Endothelial cell of umbilical vein (primary cell): Measurements from ENCODE around the gene BCL2L2. TPM values are rescaled to one million over a fixed set of nuclear protein-coding genes. Genes with fewer than 3 reads are reported as not detected.

Source experiments
- BruUV-seq: library from RNA; stranded (reverse); fragments of 400-500 nt; replicated peaks from 2 replicates; lab custom pipeline; 2021; lab: Mats Ljungman, UMichigan
- CTCF ChIA-PET: fragments of 300-600, 350-600 bp; sonication (Branson Sonifier 250); formaldehyde crosslinking; loops from one replicate; lab custom pipeline; 2021; ENCODE audit warnings: antibody characterized with exemption, inconsistent platforms; lab: Charles Lee
- POLR2A ChIA-PET: fragments of 300-600, 350-600 bp; sonication (Branson Sonifier 250); formaldehyde crosslinking; loops from one replicate; lab custom pipeline; 2021; ENCODE audit warnings: antibody characterized with exemption, inconsistent platforms; lab: Charles Lee
- DNase-seq: peaks from one replicate; pipeline ENCODE4 v3.0.0-alpha.2; 2011; ENCODE audit warnings: low read depth, low spot score
- FAIRE-seq: peaks from 2 replicates; lab custom pipeline; 2011; peaks lifted over from hg19 to GRCh38; lab: Jason Lieb, UNC
- H2AFZ ChIP-seq: 2 replicates; pipeline ENCODE4 v1.6.0; 2012; ENCODE audit warnings: low read depth, low read length, control low read depth, inconsistent platforms
- H3K27ac ChIP-seq: 2 replicates; pipeline ENCODE4 v1.5.1; 2011; ENCODE audit warnings: low read depth, mild to moderate bottlenecking, control low read depth, low read length, moderate library complexity; ENCODE audit not compliant: insufficient read depth
- H3K27me3 ChIP-seq, 2 experiments: 2 replicates each; pipeline versions ENCODE4 v1.6.0 to v1.6.1; 2011; ENCODE audit warnings: low read length in 2 of 2, mixed read lengths in 1 of 2; ENCODE audit not compliant: control insufficient read depth in 2 of 2, insufficient read depth in 2 of 2
- H3K36me3 ChIP-seq, 2 experiments: 2 replicates in 1 of 2; 3 replicates in 1 of 2; pipeline ENCODE4 v1.5.1; 2011; ENCODE audit warnings: low read length in 2 of 2, mild to moderate bottlenecking in 1 of 2, moderate library complexity in 1 of 2; ENCODE audit not compliant: control insufficient read depth in 2 of 2, insufficient read depth in 2 of 2; ENCODE audit errors: extremely low read depth in 1 of 2
- H3K4me1 ChIP-seq: 3 replicates; pipeline ENCODE4 v1.5.1; 2011; ENCODE audit warnings: mild to moderate bottlenecking, low read length; ENCODE audit not compliant: control insufficient read depth, insufficient read depth; ENCODE audit errors: extremely low read depth
- H3K4me2 ChIP-seq: 2 replicates; pipeline ENCODE4 v1.6.1; 2011; ENCODE audit warnings: low read length, control low read depth, mixed read lengths; ENCODE audit not compliant: insufficient read depth
- H3K4me3 ChIP-seq, 3 experiments: fragments of 200-600 bp in 1 of 3; sonication (generic), shearing (Covaris generic) in 1 of 3; replicated peaks in 1 of 3; 2 replicates each; pipeline ENCODE4 v1.5.1; 2011 to 2016; ENCODE audit warnings: control low read depth in 3 of 3, low read length in 3 of 3, mild to moderate bottlenecking in 2 of 3, inconsistent platforms in 1 of 3, low read depth in 1 of 3, moderate library complexity in 1 of 3; ENCODE audit not compliant: insufficient read depth in 1 of 3
- H3K79me2 ChIP-seq: 2 replicates; pipeline ENCODE4 v1.6.0; 2012; ENCODE audit warnings: low read length, inconsistent platforms; ENCODE audit not compliant: control insufficient read depth, insufficient read depth
- H3K9ac ChIP-seq: replicated peaks from 2 replicates; pipeline ENCODE3; 2011; ENCODE audit warnings: low read length, control low read depth; ENCODE audit not compliant: insufficient read depth; ENCODE audit errors: extremely low read depth
- H3K9me1 ChIP-seq: replicated peaks from 3 replicates; pipeline ENCODE4 v1.6.0; 2011; ENCODE audit warnings: mild to moderate bottlenecking, low read length; ENCODE audit not compliant: control insufficient read depth, insufficient read depth; ENCODE audit errors: extremely low read depth
- H3K9me3 ChIP-seq: replicated peaks from 2 replicates; pipeline ENCODE4 v1.5.1; 2012; ENCODE audit warnings: low read length, inconsistent platforms; ENCODE audit not compliant: control insufficient read depth, insufficient read depth
- H4K20me1 ChIP-seq: replicated peaks from 2 replicates; pipeline ENCODE3; 2011; ENCODE audit warnings: mild to moderate bottlenecking, low read length; ENCODE audit not compliant: control insufficient read depth, insufficient read depth; ENCODE audit errors: extremely low read depth
- EZH2 ChIP-seq: IDR thresholded peaks from 2 replicates; pipeline ENCODE4 v1.6.1; 2012; ENCODE audit warnings: borderline replicate concordance, low read depth, mild to moderate bottlenecking, moderate library complexity, low read length, inconsistent platforms; ENCODE audit not compliant: severe bottlenecking
- FOS ChIP-seq: IDR thresholded peaks from 2 replicates; pipeline ENCODE4 v1.6.1; 2011; ENCODE audit warnings: mild to moderate bottlenecking, low read length, moderate library complexity, borderline replicate concordance; ENCODE audit not compliant: insufficient read depth
- GATA2 ChIP-seq: IDR thresholded peaks from 2 replicates; pipeline ENCODE4 v1.7.0; 2011; ENCODE audit warnings: low read depth, mild to moderate bottlenecking, moderate library complexity, mixed read lengths, low read length; ENCODE audit not compliant: insufficient read length, insufficient read depth
- JUN ChIP-seq: IDR thresholded peaks from 2 replicates; pipeline ENCODE4 v1.6.1; 2011; ENCODE audit warnings: borderline replicate concordance, low read depth; ENCODE audit not compliant: insufficient read length, insufficient read depth
- MYC ChIP-seq: IDR thresholded peaks from one replicate; pipeline ENCODE4 v1.6.1; 2011; ENCODE audit warnings: mild to moderate bottlenecking, low read depth, low read length
- POLR2A ChIP-seq: IDR thresholded peaks from 2 replicates; pipeline ENCODE4 v1.6.1; 2012; ENCODE audit warnings: low read depth, mild to moderate bottlenecking, control low read depth, low read length
- POLR2AphosphoS5 ChIP-seq: IDR thresholded peaks from 2 replicates; pipeline ENCODE4 v1.6.1; 2012; ENCODE audit warnings: low read depth, mild to moderate bottlenecking, control low read depth, low read length, moderate library complexity; ENCODE audit not compliant: insufficient read depth
- dilution Hi-C: fragments of 300-500 bp; cut with MboI; formaldehyde crosslinking; loops from one replicate; pipeline ENCODE4 v1.15.0; 2019; ENCODE audit warnings: low sequenced_read_pairs; ENCODE audit not compliant: extremely low pct_ligation_motif_present
- intact Hi-C: fragments of 100-400 bp; cut with micrococcal nuclease; formaldehyde crosslinking; loops from one replicate; pipeline ENCODE4 v1.10.0; 2022
- polyA plus RNA-seq, 4 experiments: library from polyadenylated mRNA; depleted of rRNA in 3 of 4; stranded (reverse) in 3 of 4; unstranded in 1 of 4; fragments of >200 nt; gene quantifications; 2 replicates each; pipeline versions ENCODE4 v1.2.1 to v1.2.3, GENCODE V29; 2011 to 2012; ENCODE audit warnings: missing spikeins in 1 of 4
- total RNA-seq: library from RNA; stranded (reverse); gene quantifications from 2 replicates; pipeline ENCODE4 v1.2.3, GENCODE V29; 2021
- TF ChIP-seq, protein P1 (sequence below): IDR thresholded peaks from 2 replicates; pipeline ENCODE4 v1.6.1; 2011; ENCODE audit not compliant: insufficient read depth, insufficient read length
- TF ChIP-seq, protein P2 (sequence below), 2 donors: IDR thresholded peaks; 1 replicate in 1 of 2; 2 replicates in 1 of 2; pipeline ENCODE4 v1.5.1; 2011; ENCODE audit warnings: low read length in 2 of 2, mild to moderate bottlenecking in 2 of 2, moderate library complexity in 2 of 2, control low read depth in 1 of 2, inconsistent platforms in 1 of 2, low read depth in 1 of 2; ENCODE audit not compliant: insufficient read depth in 1 of 2; ENCODE audit errors: extremely low read depth in 1 of 2

BCL2L2 gene
- total and polyA plus RNA-seq, 2 donors (not counting 3 experiments of a cell fraction or from before 2014, with no cell fraction given) = 19.9 to 24.3 TPM

DNA sequence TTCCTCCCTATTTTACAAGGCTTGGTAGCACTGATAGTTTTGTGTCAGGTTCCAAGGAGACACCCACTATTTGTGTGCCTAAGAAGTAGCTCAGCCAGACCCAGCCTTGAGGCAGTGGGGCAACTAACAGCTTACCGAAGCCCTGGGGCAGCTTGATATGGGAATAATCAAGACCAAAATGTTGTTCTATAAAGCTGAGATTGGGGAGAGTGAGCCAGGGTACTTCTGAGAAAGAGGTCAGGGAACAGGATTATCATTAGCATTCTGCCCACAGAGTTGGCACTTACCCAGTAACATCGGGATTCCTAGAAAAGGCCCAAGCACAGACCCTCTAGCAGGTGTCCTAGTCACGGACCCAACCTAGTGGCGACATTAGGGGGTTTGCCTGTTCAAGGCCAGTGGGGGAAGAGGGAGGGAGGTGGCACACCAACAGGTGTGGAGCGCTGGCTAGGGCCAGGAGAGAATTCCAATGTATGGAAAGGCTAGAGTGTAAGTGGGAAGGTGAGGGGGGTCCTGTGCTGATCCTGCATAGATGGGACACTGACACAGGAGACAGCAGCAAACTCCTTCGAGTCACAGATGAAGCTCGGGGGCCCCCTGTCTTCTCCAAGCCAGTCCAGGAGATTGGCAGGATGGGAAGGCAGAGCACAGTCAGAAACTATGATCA is 8.9 kb upstream of the BCL2L2 start:
- peaks cover 10% of the 10 kb centered on the region for H3K4me1 ChIP-seq
- no peaks in the 10 kb centered on the region for H3K9me3 ChIP-seq
- no TSS peak for BruUV-seq
- H3K27me3 ChIP-seq = peaks cover 6% of the 10 kb centered on the region in 2 experiments
- no peaks in the 10 kb centered on the region for H4K20me1 ChIP-seq
- no peak overlapping the region for H3K4me2 ChIP-seq
- dilution Hi-C loops = no loop called here
- no peak for TF ChIP-seq GATA2
- no peak for TF ChIP-seq POLR2A
- TF ChIP-seq, protein P1, sequence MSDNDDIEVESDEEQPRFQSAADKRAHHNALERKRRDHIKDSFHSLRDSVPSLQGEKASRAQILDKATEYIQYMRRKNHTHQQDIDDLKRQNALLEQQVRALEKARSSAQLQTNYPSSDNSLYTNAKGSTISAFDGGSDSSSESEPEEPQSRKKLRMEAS = no peak
- TF ChIP-seq, protein P2, sequence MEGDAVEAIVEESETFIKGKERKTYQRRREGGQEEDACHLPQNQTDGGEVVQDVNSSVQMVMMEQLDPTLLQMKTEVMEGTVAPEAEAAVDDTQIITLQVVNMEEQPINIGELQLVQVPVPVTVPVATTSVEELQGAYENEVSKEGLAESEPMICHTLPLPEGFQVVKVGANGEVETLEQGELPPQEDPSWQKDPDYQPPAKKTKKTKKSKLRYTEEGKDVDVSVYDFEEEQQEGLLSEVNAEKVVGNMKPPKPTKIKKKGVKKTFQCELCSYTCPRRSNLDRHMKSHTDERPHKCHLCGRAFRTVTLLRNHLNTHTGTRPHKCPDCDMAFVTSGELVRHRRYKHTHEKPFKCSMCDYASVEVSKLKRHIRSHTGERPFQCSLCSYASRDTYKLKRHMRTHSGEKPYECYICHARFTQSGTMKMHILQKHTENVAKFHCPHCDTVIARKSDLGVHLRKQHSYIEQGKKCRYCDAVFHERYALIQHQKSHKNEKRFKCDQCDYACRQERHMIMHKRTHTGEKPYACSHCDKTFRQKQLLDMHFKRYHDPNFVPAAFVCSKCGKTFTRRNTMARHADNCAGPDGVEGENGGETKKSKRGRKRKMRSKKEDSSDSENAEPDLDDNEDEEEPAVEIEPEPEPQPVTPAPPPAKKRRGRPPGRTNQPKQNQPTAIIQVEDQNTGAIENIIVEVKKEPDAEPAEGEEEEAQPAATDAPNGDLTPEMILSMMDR (IDR thresholded peaks at IDR 0.05; ENCODE audit: extremely low read depth in 1 of 2, insufficient read depth in 1 of 2, low read depth in 1 of 2, low read length in 2 of 2) = no peak
- TF ChIP-seq EZH2 = no peak
- TF ChIP-seq POLR2AphosphoS5 = no peak
- TF ChIP-seq JUN = no peak
- no peak for TF ChIP-seq FOS
- no peak for TF ChIP-seq MYC
- H3K27ac ChIP-seq = no peak overlapping the region
- no peaks in the 10 kb centered on the region for H3K9me1 ChIP-seq
- intact Hi-C loops = no loop called here
- CTCF ChIA-PET = interaction anchor here (0.6 to 2.5 kb wide), 4 partner anchors 24 to 177 kb away, joined by 3 to 20 read pairs (median 4); partner anchors contain the start of gene PABPN1
- no peaks in the 10 kb centered on the region for H3K36me3 ChIP-seq
- FAIRE-seq = no peak
- H3K9ac ChIP-seq = no peak overlapping the region
- no peak overlapping the region for H3K4me3 ChIP-seq
- POLR2A ChIA-PET = no interaction called here
- H3K79me2 ChIP-seq = no peaks in the 10 kb centered on the region
- no peak overlapping the region for H2AFZ ChIP-seq
- DNase-seq = no peak
